Stimulated activated CD4-positive, alpha-beta T cell treated with anti-CD3 and anti-CD28 coated beads, TNF-alpha, amount 100 ng/mL, for 24 hours (primary cell): Measurements from ENCODE around the gene NUB1.

Experiments
- DNase-seq, 3 experiments: peaks; one replicate each; pipeline ENCODE4 v3.0.0-alpha.2; 2020; ENCODE audit warnings: low read depth in 3 of 3

NUB1 gene

GRCh38 chr7:151345576-151346469, 4.2 kb downstream of the NUB1 start:
- no peak for DNase-seq

DNA sequence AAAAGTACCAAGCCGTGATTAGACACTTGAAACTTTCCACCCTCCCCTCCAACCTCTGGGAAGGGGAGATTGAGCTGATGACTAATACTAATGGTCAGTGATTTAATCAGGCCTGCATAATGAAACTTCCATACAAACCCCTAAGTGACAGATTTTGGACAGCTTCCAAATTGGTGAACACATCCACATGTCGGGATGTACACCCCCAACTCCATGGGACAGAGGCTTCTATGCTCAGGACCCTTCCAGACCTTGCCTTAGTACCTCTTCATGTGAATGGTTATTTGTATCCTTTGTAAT, 4.8 kb downstream of the NUB1 start:
- no peak for DNase-seq

- no peak for DNase-seq
These were observed 5.6 kb downstream of the NUB1 start for GRCh38 chr7:151347200-151347599.

DNA sequence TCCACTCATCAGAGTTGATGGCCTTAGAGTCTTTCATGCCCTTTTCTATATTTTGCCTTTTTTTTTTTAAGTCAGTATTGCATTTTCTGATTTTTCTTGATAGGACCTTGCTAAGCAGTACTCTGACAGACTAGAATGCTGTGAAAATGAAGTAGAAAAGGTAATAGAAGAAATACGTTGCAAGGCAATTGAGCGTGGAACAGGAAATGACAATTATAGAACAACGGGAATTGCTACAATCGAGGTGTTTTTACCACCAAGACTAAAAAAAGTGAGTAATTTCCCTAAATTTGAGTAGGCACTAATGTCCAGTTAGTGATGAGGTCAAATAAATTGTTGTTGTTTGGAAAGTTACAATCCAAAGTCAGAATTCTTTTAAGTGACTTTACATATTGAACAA, 7.4 kb downstream of the NUB1 start:
- DNase-seq, result no peak

GRCh38 chr7:151349507-151349853, 7.9 kb downstream of the NUB1 start:
- no peak for DNase-seq

- DNase-seq, result peak in 1 of 3 experiments; percentile 52
These were observed 9.4 kb downstream of the NUB1 start for GRCh38 chr7:151351027-151351426.

GRCh38 chr7:151351967-151352366, 10.4 kb downstream of the NUB1 start:
- peak; percentile 28 to 40 (median 30) for DNase-seq

DNA sequence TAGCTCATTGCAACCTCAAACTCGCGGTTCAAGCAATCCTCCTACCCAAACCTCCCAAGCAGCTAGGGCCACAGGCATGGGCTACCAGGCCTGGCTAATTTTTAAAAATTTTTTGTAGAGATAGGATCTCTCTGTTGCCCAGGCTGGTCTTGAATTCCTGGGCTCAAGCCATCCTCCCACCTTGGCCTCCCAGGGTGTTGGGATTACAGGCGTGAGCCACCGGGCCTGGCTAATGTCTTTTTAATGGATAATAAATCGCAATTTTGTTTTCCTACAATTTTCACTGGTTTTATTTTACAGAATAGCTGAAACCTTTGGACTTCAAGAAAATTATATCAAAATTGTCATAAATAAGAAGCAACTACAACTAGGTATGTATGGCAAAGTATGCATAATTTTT, 10.9 kb downstream of the NUB1 start:
- DNase-seq, result no peak

DNA sequence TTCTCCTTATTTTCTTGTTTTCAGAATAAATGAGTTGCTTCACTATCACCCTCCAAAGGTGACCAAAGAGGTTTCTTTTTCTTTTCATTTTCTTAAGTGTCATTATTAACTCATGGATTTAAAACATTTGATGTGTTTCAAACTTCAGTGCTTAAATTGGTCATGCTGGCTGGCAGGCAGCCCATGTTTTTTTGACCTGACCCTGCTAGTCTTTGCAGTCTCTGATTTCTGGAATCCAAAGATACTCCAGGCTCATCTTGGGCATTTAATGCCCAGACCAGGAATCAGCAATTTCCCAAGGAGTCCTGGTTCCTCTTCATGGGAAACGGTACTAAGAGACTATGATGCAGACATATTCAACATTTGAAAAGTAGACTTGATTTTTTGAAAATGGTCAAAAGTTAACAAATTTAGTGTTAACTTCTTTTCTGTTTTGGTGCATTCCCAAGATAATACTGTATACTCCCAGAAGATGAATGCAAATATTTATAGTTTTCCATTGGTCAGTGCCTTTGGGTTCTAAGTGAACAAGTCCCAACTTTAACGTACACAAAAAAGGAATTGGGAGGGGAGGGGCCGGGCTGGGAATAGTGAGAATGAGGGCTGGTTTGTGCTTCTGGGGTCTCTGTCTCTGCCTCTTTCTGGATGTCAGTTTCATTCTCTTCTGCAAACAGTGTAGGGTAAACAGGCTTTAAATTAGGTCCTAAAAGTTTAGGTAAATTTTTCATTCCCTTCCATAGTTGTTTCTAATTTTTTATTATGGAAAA, 19.8 kb downstream of the NUB1 start:
- no peak for DNase-seq

GRCh38 chr7:151363182-151363581, 21.6 kb downstream of the NUB1 start:
- DNase-seq, result no peak

GRCh38 chr7:151366166-151366879, 24.7 kb downstream of the NUB1 start:
- DNase-seq, result no peak

DNA sequence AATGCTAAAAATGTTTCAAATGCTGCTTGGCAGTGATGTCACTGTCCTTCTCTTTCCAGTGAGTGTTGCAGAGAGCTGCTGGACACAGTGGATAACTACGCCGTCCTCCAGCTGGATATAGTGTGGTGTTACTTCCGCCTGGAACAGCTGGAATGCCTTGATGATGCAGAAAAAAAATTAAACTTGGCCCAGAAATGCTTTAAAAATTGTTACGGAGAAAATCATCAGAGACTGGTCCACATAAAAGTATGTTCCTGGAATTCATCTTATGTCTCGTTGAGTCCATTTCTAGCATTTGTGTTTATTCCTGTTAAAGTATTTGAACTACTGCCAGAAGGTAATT, 25.2 kb downstream of the NUB1 start:
- DNase-seq, result no peak

GRCh38 chr7:151367284-151367683, 25.7 kb downstream of the NUB1 start:
- no peak for DNase-seq

DNA sequence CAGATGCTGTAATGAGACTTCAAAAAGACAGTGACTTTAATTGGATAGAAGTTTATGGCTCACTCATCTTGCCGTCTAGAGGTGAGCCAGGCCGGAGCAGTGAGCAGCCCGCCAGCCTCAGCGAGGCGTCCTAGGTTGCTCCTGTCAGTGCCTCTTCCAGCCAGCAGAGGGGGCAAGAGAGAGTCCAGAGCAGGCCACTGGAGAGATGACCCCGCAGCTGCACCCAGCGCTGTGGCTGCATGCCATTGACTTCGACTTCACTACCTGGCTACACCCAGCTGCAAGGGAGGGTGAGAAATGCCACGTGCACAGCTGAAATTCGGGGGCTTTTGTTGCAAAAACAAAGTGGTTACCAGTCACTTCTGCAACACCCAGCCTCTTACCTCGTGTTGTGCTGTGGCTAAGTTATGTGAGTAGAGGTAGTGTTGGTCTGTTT, 26.5 kb downstream of the NUB1 start:
- DNase-seq, result peak; percentile 65 to 74 (median 72)

GRCh38 chr7:151371266-151371665, 29.7 kb downstream of the NUB1 start:
- no peak for DNase-seq

DNA sequence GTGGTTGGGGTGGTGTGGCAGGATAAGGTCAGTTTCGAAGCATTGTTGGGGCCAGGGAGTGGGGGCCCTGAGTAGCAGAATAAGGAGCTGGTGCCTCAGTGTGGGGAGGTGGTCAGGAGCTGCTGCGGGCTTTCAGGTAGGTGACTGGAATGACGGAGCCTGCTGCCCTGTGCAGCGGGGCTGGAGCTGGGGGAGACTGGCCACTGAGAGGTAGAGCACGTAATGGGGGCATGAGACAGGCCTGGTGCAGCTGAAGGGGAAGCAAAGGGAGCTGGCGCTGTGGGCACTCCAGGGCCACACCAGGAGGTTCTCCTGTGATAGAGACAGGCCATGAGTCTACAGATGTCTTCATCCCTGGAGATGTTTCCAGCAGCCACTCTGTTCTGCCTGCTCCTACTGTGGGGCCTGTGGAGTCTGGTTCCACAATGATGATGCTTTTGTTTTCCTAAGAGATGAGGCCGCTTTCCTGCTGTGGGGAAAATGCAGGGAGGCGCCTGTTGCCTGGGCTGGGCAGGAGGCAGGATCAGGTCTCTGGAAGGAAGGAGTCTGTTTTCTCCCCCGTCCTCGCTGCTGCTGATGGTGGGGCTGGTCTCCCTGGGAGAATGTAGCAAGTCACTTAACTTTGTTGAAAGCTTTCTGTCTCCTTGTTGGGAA, 31.1 kb downstream of the NUB1 start:
- no peak for DNase-seq

GRCh38 chr7:151373599-151373998, 32.0 kb downstream of the NUB1 start:
- DNase-seq, result no peak

- DNase-seq, result no peak
These were observed 32.5 kb downstream of the NUB1 start for GRCh38 chr7:151374139-151374538.

DNA sequence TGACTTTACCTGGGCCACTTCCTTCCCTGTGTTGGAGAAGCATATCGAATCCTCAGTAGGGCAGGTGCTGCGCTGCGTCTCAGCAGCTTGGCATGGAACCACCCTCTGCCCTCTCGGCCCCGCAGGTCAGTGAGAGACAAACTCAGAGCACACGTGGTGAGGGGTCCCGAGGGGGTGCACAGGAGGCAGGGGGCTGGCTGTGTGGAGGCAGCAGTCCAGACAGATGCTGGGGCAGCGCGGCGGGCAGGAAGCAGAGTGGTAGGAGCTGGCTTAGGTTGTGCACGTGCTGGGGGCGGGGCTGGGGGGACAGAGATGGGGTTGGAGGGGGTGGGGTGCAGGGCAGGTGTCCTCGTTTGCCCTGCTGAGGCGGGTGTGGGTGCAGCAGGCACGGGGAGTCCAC, 33.1 kb downstream of the NUB1 start:
- DNase-seq, result no peak

- no peak for DNase-seq
These were observed 34.1 kb downstream of the NUB1 start for GRCh38 chr7:151375530-151376217.

DNA sequence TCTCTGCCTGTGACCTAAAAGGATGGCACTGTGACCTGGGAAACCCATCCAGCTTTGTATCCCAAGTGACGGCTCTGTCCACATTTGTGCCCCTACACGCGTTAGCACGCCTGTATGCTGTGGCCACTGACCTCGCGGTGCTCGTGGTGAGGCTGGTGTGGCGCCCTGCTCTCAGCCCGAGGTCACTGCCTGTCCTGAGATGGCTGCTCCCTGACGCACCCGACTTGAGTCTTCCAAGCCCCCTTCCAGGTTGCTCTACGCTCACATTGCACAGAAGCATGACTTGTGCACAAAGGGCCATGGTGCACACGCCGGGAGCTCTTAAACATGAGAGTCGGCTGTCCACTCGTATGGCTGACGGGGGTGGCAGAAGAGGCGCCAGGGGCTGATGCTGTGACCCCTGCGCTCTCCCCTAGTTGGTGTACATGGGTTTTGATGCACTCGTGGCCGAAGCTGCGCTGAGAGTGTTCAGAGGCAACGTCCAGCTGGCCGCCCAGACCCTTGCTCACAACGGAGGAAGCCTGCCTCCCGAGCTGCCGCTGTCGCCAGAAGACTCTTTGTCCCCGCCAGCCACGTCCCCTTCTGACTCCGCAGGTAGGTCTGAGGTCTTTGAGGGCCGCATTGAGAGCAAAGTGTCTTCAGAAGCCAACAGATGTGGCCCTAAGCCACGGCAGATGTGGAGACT, 34.7 kb downstream of the NUB1 start:
- no peak for DNase-seq
